ENCODE measurements around the gene MTCL1. TPM values are rescaled to one million over a fixed set of nuclear protein-coding genes. Genes with fewer than 3 reads are reported as not detected.

MTCL1 gene
- polyA plus RNA-seq, 1 experiment, result 56.6 TPM

DNA sequence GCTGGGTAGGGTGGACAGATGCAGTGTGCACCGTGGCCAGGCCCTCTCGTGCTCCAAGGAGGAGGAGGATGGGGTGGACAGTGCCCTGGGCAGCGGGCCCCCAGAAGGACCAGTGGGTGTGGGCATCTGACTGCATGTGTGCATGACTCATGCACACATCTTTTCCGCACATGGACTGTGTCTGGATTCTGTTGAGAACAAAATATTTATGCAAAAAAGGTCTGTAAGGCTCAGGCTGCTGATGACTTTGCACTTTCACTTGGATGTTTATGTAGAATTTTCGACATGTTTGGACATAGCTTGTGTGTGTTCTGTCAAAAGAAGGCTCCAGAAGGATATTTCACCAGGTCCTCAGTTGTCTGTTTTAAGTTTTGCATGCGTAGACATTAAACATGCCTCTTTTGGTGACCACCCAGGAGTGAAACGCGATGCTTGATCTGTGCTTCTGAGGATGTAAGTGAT, 45.6 kb downstream of the MTCL1 start:
- TF ChIP-seq, protein P1, sequence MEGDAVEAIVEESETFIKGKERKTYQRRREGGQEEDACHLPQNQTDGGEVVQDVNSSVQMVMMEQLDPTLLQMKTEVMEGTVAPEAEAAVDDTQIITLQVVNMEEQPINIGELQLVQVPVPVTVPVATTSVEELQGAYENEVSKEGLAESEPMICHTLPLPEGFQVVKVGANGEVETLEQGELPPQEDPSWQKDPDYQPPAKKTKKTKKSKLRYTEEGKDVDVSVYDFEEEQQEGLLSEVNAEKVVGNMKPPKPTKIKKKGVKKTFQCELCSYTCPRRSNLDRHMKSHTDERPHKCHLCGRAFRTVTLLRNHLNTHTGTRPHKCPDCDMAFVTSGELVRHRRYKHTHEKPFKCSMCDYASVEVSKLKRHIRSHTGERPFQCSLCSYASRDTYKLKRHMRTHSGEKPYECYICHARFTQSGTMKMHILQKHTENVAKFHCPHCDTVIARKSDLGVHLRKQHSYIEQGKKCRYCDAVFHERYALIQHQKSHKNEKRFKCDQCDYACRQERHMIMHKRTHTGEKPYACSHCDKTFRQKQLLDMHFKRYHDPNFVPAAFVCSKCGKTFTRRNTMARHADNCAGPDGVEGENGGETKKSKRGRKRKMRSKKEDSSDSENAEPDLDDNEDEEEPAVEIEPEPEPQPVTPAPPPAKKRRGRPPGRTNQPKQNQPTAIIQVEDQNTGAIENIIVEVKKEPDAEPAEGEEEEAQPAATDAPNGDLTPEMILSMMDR (IDR thresholded peaks at IDR 0.05; ENCODE audit: low read depth, low read length), result no peak

DNA sequence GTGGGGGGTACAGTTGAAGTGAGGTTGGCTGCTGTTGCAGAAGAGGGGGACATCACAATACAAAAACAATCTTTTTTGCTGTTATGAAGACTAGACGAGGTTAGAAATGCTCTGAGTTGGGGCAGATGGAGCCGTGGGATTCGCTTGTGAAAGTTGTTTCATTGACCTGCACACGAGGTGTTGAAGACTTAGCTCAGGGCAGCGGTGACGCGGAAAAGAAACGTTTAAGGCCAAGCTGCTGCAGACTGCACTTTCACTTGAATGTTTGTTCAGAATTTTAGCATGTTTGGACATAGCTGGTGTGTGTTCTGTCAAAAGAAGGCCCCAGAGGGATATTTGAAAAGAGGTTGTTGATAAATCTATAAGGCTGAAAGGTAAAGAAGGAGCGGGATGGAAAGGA, 46.3 kb downstream of the MTCL1 start:
- TF ChIP-seq, protein P1 (IDR thresholded peaks at IDR 0.05; ENCODE audit: low read depth, low read length), result no peak
- Histone ChIP-seq H3K27me3 (ENCODE audit: control insufficient read depth, insufficient read depth, low read length) (no peaks in the 10 kb centered on the region), H3K9me3 (ENCODE audit: control insufficient read depth, insufficient read depth, low read length) (no peaks in the 10 kb centered on the region; the same call in 1 of the 2 replicates), H3K27ac (ENCODE audit: low read depth, low read length) (peak overlapping the region; percentile 98), H3K4me3 (ENCODE audit: low read depth, low read length) (peak overlapping the region; percentile 17; the same call in 1 of the 2 replicates)
- ChIA-PET POLR2A (no interaction called here), CTCF (no interaction called here)
- no peak for DNase-seq (ENCODE audit: low read depth, low spot score)

More for the DNA sequence above, 45.6 kb downstream of the MTCL1 start:
- DNase-seq (ENCODE audit: low read depth, low spot score), result peak; percentile 89
- peak overlapping the region; percentile 17; the same call in 1 of the 2 replicates for H3K4me3 ChIP-seq (ENCODE audit: low read depth, low read length)
- no peaks in the 10 kb centered on the region; the same call in 1 of the 2 replicates for H3K9me3 ChIP-seq (ENCODE audit: control insufficient read depth, insufficient read depth, low read length)
- no peaks in the 10 kb centered on the region for H3K27me3 ChIP-seq (ENCODE audit: control insufficient read depth, insufficient read depth, low read length)
- ChIA-PET CTCF (no interaction called here), POLR2A (interaction anchor here (1.4 to 1.5 kb wide), 2 partner anchors 44 to 46 kb away, joined by 3 to 5 read pairs; no protein-coding TSS in a partner anchor)
- H3K27ac ChIP-seq (ENCODE audit: low read depth, low read length), result peak overlapping the region; percentile 98

DNA sequence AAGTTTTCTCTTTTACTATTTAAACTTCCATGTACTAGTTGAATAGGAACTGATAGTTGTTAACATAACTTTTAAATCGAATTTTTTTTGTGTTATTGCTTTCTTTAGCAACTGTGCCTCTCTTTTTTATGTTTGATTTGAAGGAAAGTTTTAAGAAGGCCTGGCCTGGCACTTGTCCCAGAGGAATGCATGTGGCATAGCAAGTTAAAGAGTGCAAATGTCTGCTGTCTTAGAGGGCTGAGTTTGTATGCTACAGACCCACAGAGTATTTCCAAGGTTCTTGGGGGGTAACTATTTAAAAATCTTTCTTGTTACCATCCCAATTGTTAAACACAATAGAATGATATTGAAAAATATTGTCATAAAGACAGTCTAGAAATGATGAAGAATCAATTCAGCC, 47.0 kb downstream of the MTCL1 start:
- no peaks in the 10 kb centered on the region for H3K27me3 ChIP-seq (ENCODE audit: control insufficient read depth, insufficient read depth, low read length)
- POLR2A ChIA-PET, result no interaction called here
- TF ChIP-seq, protein P1 (IDR thresholded peaks at IDR 0.05; ENCODE audit: low read depth, low read length), result no peak
- no peak for DNase-seq (ENCODE audit: low read depth, low spot score)
- H3K9me3 ChIP-seq (ENCODE audit: control insufficient read depth, insufficient read depth, low read length), result no peaks in the 10 kb centered on the region; the same call in 1 of the 2 replicates
- CTCF ChIA-PET, result no interaction called here
- no peak overlapping the region for H3K4me3 ChIP-seq (ENCODE audit: low read depth, low read length)
- H3K27ac ChIP-seq (ENCODE audit: low read depth, low read length), result no peak overlapping the region

DNA sequence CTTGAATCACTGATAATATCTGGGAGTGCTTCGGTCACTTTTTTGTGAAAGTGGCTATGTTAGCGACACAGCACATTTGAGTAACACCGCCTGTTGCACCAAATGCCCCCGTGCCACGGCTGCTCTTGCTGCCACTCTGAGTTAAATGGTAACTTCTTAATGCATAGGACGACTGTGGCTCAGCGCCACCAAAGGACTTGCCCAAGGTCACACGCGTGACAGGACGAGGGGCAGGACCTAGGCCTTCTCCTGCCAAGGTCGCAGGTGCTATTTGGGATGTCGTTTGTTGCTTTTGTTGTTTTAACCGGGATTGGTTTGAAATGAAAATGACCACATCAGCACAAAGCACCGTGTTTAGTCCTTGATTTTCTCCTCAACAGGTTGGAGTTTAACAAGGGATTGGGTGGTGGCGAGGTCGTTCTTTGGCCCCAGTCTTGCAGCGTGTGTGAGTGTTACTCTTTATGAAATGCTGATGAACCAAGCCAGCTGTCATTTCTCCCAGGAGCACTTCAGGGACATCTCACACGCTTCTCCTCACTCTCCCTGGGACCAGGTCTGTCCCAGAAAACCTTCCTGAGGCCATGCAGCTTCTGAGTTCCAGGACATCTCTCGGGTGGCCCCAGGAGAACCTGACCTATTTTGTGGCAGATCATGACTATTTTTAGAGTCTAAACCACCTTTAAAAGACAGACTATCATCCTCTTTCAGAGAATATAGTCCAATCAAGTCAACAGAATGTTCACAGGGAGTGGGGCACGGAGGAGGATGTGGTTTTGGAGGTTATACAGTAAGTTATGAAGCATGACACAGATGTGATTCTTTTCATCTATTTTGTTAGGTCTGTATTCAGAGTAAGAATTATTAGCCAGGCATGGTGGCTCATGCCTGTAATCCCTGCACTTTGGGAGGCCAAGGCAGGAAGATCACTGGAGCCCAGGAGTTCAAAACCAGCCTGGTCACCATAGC, 49.9 kb downstream of the MTCL1 start:
- DNase-seq (ENCODE audit: low read depth, low spot score), result no peak
- ChIA-PET CTCF (interaction anchor here (1.2 kb wide), 1 partner anchor 59 kb away, joined by 3 read pairs; no protein-coding TSS in a partner anchor), POLR2A (no interaction called here)
- Histone ChIP-seq H3K4me3 (ENCODE audit: low read depth, low read length) (no peak overlapping the region), H3K9me3 (ENCODE audit: control insufficient read depth, insufficient read depth, low read length) (peaks cover 3% of the 10 kb centered on the region; the same call in 1 of the 2 replicates), H3K27ac (ENCODE audit: low read depth, low read length) (peak overlapping the region; percentile 53), H3K27me3 (ENCODE audit: control insufficient read depth, insufficient read depth, low read length) (no peaks in the 10 kb centered on the region)
- TF ChIP-seq, protein P1 (IDR thresholded peaks at IDR 0.05; ENCODE audit: low read depth, low read length), result no peak

DNA sequence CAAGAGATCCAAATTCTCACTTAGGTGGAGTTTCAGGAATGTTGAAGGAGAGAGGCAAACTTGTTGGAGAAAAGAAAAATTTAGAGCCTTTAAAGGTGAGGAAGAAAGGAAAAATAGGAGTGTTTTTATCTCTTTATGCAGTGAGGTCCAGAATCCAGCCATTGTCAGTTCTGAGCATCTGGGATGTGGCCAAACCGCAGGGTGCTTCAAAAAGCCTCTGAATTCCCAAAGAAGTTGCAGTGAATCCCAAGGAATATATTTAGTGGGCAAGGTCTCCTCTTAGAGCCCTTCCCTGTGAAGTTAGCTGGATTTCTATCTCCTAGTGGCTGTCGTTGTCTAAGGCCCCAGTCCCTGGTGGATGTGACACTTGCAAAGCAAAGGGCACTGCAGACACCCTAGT, 51.2 kb downstream of the MTCL1 start:
- no peak for DNase-seq (ENCODE audit: low read depth, low spot score)
- peaks cover 6% of the 10 kb centered on the region for H3K9me3 ChIP-seq (ENCODE audit: control insufficient read depth, insufficient read depth, low read length)
- CTCF ChIA-PET, result interaction anchor here (1.2 kb wide), 1 partner anchor 12 kb away, joined by 3 read pairs; no protein-coding TSS in a partner anchor
- H3K27ac ChIP-seq (ENCODE audit: low read depth, low read length), result no peak overlapping the region
- TF ChIP-seq, protein P1 (IDR thresholded peaks at IDR 0.05; ENCODE audit: low read depth, low read length), result no peak
- no peak overlapping the region for H3K4me3 ChIP-seq (ENCODE audit: low read depth, low read length)
- POLR2A ChIA-PET, result no interaction called here
- no peaks in the 10 kb centered on the region for H3K27me3 ChIP-seq (ENCODE audit: control insufficient read depth, insufficient read depth, low read length)

All from AG04450 (cell line).